H1 (cell line): ENCODE data around the gene CADM2.

Experiments used
- CTCF ChIP-seq, 3 experiments: IDR thresholded peaks; 1 replicate in 2 of 3; 2 replicates in 1 of 3; pipeline versions ENCODE4 v1.5.1 to v1.6.1; 2011; ENCODE audit warnings: low read length in 3 of 3, mild to moderate bottlenecking in 3 of 3, inconsistent platforms in 2 of 3, low read depth in 1 of 3, moderate library complexity in 1 of 3; ENCODE audit not compliant: insufficient read depth in 1 of 3; ENCODE audit errors: control extremely low read depth in 1 of 3
- EZH2 ChIP-seq: fragments of 200-600 bp; sonication (generic); IDR thresholded peaks from 2 replicates; pipeline ENCODE4 v1.7.1; 2012; ENCODE audit warnings: low read depth, mild to moderate bottlenecking, moderate library complexity, low read length, inconsistent platforms; ENCODE audit not compliant: severe bottlenecking
- GABPA ChIP-seq: IDR thresholded peaks from 2 replicates; pipeline ENCODE4 v1.6.1; 2011; ENCODE audit warnings: mild to moderate bottlenecking, low read length, moderate library complexity, borderline replicate concordance; ENCODE audit not compliant: insufficient read depth
- GTF2F1 ChIP-seq: IDR thresholded peaks from 2 replicates; pipeline ENCODE4 v1.6.1; 2012; ENCODE audit warnings: low read depth, low read length, improper control_type of control experiment, borderline replicate concordance
- MAFK ChIP-seq: IDR thresholded peaks from 2 replicates; pipeline ENCODE4 v1.6.1; 2012; ENCODE audit warnings: low read depth, mild to moderate bottlenecking, improper control_type of control experiment, low read length
- SIX5 ChIP-seq: IDR thresholded peaks from 2 replicates; pipeline ENCODE4 v1.6.1; 2011; ENCODE audit warnings: mild to moderate bottlenecking, low read depth, low read length

- TF ChIP-seq GABPA (no peak), GTF2F1 (no peak), CTCF (IDR thresholded peaks at IDR 0.05; ENCODE audit: control extremely low read depth in 1 of 3, insufficient read depth in 1 of 3, low read depth in 1 of 3, low read length in 3 of 3) (no peak), EZH2 (no peak), MAFK (no peak), SIX5 (no peak)
Observed at GRCh38 chr3:84967767-84968581, 9.2 kb downstream of the CADM2 start.
